ENCODE data around the gene DELE1.
A peak's percentile ranks its signal among the peaks of the same experiment; 100 is the strongest.

Gene DELE1

DNA sequence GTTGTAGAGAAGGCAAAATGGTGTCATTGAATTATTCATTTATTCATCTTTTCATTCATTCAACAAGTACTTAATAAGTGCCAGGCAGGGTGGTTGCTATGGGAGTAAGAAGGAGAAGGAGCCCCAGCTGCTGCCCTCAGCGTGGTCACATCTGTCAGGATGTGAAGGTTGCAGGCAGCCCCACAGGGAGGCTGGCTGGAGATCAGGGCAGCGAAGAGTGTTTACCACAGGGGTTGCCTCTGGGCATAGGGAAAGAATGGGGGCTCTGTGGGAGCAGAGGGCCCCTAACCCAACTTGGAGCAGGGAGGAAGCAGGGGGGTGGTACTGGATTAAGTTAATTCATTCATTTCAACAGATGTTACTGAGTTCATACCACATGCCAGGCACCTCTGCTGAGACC, 28.3 kb downstream of the DELE1 start:
- H2AFZ ChIP-seq, result peak overlapping the region; percentile 64
- H3K9ac ChIP-seq, result no peak overlapping the region
- no peak for TF ChIP-seq CTCF (IDR thresholded peaks at IDR 0.05)
- H3K27ac ChIP-seq, result peak overlapping the region; percentile 52
- no peak overlapping the region for H3K4me2 ChIP-seq (ENCODE audit: low read length)
- H3K9me3 ChIP-seq (ENCODE audit: control insufficient read depth, low read length), result no peaks in the 10 kb centered on the region
- H3K27me3 ChIP-seq (ENCODE audit: control insufficient read depth, insufficient read depth, low read length), result no peaks in the 10 kb centered on the region
- H3K4me1 ChIP-seq, result peaks cover 20% of the 10 kb centered on the region
- no peaks in the 10 kb centered on the region for H3K79me2 ChIP-seq
- H3K36me3 ChIP-seq (ENCODE audit: control insufficient read depth, insufficient read depth, low read length), result no peaks in the 10 kb centered on the region
- peak overlapping the region; percentile 2 for H3K4me3 ChIP-seq (ENCODE audit: low read depth, low read length)

- no peaks in the 10 kb centered on the region for H3K36me3 ChIP-seq (ENCODE audit: control insufficient read depth, insufficient read depth, low read length)
Observed at GRCh38 chr5:141954194-141954593, 30.5 kb downstream of the DELE1 start.

DNA sequence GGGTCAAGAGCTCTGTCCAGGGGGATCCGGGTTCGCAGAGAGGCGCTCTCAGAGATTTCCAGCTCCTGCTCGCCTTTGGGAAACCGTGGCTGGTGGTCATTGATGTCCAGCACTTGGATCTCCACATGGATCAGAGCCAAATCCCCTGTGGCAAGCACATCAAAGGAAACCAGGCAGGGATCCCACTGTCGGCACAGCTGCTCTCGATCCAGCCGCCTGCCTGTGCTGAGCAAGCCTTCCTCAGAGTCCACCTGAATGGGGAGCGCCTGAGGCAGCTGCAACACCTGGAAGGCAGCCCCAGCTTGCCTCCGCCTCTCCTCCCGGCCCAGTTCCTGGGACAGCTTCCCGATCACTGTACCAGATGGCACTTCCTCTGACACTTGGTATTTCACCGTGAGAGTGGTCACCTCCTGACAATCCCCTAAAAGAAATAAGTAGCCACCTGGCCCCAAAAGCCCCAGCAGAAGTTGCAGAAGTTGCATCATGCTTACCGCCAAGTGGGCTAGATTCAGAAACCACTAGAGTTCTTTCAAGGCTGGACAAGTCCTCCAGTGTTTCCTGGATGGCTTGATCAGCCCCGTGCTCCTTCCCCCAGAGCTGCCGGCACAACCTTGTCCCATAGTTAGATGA, 33.8 kb downstream of the DELE1 start:
- H3K4me2 ChIP-seq (ENCODE audit: low read length), result no peak overlapping the region
- peaks cover 3% of the 10 kb centered on the region for H3K4me1 ChIP-seq
- peak overlapping the region; percentile 62 for H3K27ac ChIP-seq
- H2AFZ ChIP-seq, result no peak overlapping the region
- no peaks in the 10 kb centered on the region for H3K79me2 ChIP-seq
- no peaks in the 10 kb centered on the region for H3K27me3 ChIP-seq (ENCODE audit: control insufficient read depth, insufficient read depth, low read length)
- H3K4me3 ChIP-seq (ENCODE audit: low read depth, low read length), result peak overlapping the region; percentile 21
- no peak overlapping the region for H3K9ac ChIP-seq
- H3K36me3 ChIP-seq (ENCODE audit: control insufficient read depth, insufficient read depth, low read length), result no peaks in the 10 kb centered on the region
- H3K9me3 ChIP-seq (ENCODE audit: control insufficient read depth, low read length), result no peaks in the 10 kb centered on the region
- no peak for TF ChIP-seq CTCF (IDR thresholded peaks at IDR 0.05)

More at GRCh38 chr5:141954194-141954593, 30.5 kb downstream of the DELE1 start:
- H3K4me2 ChIP-seq (ENCODE audit: low read length), result no peak overlapping the region
- TF ChIP-seq CTCF (IDR thresholded peaks at IDR 0.05), result no peak
- H3K9ac ChIP-seq, result no peak overlapping the region
- no peaks in the 10 kb centered on the region for H3K79me2 ChIP-seq
- no peak overlapping the region for H2AFZ ChIP-seq
- H3K4me1 ChIP-seq, result peaks cover 14% of the 10 kb centered on the region
- no peak overlapping the region for H3K27ac ChIP-seq
- H3K9me3 ChIP-seq (ENCODE audit: control insufficient read depth, low read length), result no peaks in the 10 kb centered on the region
- no peak overlapping the region for H3K4me3 ChIP-seq (ENCODE audit: low read depth, low read length)
- no peaks in the 10 kb centered on the region for H3K27me3 ChIP-seq (ENCODE audit: control insufficient read depth, insufficient read depth, low read length)

DNA sequence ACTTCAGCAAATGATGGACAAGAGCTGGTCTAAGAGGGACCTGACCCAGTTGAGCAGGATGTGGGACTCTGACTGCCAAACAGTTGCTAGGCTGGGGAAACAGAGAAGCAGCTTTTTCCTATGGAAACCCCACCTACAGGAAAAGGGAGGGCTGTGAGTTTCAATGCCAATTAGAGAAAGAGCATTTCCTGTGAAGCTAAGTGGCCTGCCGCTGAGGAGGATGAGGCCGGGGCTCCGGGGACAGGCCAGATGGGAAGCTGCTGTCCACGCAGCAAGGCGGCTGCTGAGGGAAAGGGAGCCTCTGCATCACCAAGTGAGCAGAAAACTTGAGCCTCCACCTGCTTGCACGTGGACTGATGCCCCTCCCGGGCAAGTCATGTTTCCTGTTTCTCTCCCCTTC, 34.4 kb downstream of the DELE1 start, which contains the start of gene PCDH12:
TSS of gene PCDH12 (minus strand) at position 90 of the 400 bp plus-strand sequence. CDS start 351 bp downstream, outside the sequence.
- H3K4me3 ChIP-seq (ENCODE audit: low read depth, low read length), result peak within 1 kb of the TSS; percentile 21

More for the DNA sequence above, 34.4 kb downstream of the DELE1 start, which contains the start of gene PCDH12:
- Histone ChIP-seq H3K36me3 (ENCODE audit: control insufficient read depth, insufficient read depth, low read length) (no peaks in the 10 kb centered on the region), H3K4me1 (peaks cover 3% of the 10 kb centered on the region), H3K9ac (no peak within 1 kb of the TSS), H3K4me2 (ENCODE audit: low read length) (no peak within 1 kb of the TSS), H3K79me2 (no peaks in the 10 kb centered on the region), H3K9me3 (ENCODE audit: control insufficient read depth, low read length) (no peaks in the 10 kb centered on the region), H2AFZ (no peak within 1 kb of the TSS), H3K27ac (peak within 1 kb of the TSS; percentile 62), H3K27me3 (ENCODE audit: control insufficient read depth, insufficient read depth, low read length) (no peaks in the 10 kb centered on the region)
- no peak for TF ChIP-seq CTCF (IDR thresholded peaks at IDR 0.05)

Measured in parathyroid adenoma (tissue), 2 donors.